HG03045 (cell line): ENCODE results near the gene POLR3E.

ENCODE experiments used
- ATAC-seq: cut with Tn5 transposase; IDR thresholded peaks from one replicate; pipeline ENCODE4 v1.9.1; 2021; ENCODE audit warnings: mild to moderate bottlenecking, moderate library complexity; ENCODE audit not compliant: unreplicated experiment

POLR3E gene

DNA sequence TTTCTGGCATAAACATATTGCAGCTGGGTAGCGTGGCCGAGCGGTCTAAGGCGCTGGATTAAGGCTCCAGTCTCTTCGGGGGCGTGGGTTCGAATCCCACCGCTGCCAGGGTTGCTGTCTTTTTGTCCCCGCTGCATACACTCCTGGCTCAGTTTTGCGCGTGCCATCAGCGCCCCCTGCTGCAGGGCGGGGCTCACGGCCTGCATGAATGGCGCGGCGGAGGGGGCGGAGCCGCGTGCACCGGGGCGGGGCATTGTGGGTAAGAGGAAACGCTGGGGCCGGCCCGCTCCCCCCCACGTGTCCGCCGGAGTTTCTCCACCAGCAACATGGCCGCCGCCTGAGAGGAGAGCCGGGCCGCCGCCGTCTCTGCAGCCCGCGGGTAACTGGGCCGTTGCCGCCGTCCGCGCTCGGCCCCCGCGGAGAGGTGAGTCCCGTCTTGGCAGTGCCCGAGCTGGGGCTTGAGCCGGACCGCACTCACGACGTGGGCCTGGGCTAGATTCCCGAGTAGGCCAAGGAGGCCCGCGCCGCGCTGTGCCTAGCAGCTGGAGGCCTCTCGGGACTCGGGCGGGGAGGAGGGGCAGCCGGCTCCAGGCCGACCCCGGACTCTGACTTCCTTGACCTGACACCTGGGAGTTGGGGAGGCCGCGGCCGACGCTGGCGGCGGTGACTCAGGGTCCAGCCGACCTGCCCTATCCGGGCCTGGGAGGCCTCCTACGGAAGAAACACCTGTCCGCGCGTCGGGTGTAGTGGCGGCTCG is at the start of gene POLR3E:
TSS of gene POLR3E (plus strand) at position 296 of the 757 bp plus-strand sequence. CDS start 5,560 bp downstream, outside the sequence.
- ATAC-seq = peak; percentile 84

DNA sequence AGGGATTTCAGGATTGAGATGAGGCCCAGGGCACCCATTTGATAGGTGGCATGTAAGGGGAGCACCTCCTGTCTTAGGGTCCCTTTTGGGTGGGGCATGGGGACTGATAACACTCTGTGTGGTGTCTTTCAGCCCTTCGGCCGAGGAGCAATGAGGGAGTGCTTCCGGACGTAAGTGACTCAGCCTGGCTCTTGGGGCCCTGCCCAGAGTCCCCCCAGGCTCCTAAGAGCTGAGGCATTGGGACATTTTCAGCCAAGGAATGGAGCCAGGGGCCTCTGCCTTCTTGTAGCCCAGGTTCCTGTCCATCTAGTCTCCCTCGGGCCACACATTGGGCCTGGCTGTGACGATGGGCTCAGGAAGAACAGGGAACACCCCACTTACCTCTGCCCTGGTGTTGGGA is 46.7 kb upstream of the POLR3E start:
- ATAC-seq = no peak

DNA sequence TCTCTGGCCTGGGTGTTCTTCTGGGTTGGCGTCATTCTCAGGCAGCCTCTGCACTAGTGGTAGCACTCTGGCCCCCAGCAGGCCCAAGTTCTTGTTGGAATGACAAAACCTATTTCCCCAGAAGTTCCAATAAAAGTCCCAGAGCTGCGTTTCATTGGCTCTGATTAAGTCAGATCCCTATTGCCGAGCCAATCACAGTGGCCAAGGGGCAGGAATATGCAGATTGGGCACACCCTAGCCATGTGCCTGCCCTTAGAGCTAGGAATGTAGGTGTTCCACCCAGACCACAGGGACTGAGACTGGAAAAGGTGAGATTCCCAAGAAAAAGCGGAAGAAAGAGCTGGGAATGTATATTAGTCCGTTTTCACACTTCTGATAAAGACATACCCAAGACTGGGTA is 44.9 kb upstream of the POLR3E start:
- ATAC-seq = no peak

DNA sequence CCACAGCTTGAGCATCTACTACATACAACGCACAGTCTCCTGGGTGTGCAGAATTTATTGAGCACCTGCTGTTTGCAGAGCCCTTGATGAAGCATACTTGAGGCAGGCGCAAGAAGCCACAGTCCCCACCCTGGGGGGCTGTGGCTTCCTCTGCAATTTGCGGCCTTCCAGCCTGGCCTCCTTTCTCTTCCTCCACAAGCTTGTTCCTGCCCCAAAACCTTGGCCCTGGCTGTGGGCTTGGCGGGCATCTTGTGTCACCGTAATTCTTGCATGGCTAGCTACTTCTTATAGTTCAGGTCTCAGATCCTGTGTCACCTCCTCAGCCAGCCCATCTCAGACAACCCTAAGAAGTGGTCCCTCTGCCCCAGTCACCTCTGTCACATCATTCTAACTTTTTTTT is 43.9 kb upstream of the POLR3E start:
- ATAC-seq = no peak

GRCh38 chr16:22255335-22255734 is 41.9 kb upstream of the POLR3E start:
- ATAC-seq = no peak

DNA sequence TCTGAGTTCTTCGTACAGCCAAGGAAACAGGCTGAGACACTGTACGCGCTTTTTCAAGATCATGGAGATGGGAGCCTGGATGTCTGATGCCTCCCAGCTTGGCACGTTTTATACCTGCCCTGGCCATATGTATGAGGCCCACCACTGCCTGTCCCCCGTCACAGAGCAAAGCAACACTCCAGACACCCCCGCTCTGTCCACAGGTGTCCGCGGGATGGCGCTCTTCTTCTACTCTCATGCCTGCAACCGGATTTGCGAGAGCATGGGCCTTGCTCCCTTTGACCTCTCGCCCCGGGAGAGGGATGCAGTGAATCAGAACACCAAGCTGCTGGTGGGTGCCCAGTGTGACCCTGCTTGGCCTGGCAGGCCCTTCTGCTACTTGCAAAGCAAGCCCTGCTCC is 39.8 kb upstream of the POLR3E start:
- no peak for ATAC-seq

DNA sequence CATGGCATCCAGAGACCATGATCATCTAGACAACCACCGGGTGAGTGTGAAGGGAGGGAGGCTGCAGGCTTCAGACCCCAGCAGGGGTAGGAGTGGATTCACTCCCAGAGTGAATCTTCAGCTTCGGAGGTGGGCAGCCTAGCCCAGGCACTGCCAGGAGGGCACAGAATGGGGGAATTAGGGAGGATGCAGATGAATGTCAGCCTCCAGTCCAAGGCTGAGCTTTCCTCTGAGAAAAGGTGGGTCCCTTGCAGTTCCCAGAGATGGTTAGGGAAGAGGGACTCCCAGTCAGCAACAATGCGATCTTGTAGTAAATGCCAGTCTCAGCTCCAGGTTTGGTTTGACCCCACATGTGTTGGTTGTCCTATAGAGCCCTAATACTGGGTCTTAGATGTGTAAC is 36.7 kb upstream of the POLR3E start:
- ATAC-seq = no peak

- ATAC-seq = no peak
Measured at GRCh38 chr16:22262460-22262859, 34.7 kb upstream of the POLR3E start.

DNA sequence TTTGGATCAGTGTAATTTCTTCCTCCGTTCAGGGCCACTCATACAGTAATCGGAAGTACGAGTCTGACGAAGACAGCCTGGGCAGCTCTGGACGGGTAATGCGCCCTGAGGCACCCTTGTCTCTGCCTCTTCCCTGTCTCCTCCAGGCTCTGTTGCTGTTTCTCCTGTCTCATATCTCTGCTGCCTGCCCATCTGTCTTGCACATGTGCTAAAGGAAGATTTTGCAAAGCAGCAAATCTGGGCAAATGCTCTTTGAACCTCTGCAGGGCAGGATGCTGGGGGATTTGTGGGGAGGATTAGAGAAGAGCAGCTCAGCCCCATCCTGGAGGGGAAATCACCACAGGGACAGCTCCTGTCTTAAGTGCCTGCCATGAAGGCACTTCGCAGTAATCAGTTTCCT is 32.4 kb upstream of the POLR3E start:
- no peak for ATAC-seq

GRCh38 chr16:22265351-22265750 is 31.9 kb upstream of the POLR3E start:
- ATAC-seq = no peak

DNA sequence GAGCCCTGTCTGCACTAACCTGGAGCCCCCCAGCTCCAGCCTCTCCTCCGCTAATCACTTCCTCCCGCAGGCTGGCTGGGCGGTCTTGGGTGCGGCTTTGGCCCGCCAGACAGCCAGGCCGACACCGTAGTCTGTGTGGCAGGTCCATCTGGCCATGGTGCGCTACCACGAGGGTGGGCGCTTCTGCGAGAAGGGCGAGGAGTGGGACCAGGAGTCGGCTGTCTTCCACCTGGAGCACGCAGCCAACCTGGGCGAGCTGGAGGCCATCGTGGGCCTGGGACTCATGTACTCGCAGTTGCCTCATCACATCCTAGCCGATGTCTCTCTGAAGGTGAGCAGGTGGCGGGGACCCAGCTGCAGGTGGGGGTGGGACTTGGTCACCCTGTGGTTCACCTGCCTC is 30.7 kb upstream of the POLR3E start:
- no peak for ATAC-seq

- ATAC-seq = no peak
Measured at GRCh38 chr16:22267764-22268163, 29.4 kb upstream of the POLR3E start.

- ATAC-seq = no peak
Measured at GRCh38 chr16:22270525-22270924, 26.7 kb upstream of the POLR3E start.

- ATAC-seq = no peak
Measured at GRCh38 chr16:22272870-22273650, 24.1 kb upstream of the POLR3E start.

GRCh38 chr16:22274916-22275315 is 22.3 kb upstream of the POLR3E start:
- ATAC-seq = no peak

DNA sequence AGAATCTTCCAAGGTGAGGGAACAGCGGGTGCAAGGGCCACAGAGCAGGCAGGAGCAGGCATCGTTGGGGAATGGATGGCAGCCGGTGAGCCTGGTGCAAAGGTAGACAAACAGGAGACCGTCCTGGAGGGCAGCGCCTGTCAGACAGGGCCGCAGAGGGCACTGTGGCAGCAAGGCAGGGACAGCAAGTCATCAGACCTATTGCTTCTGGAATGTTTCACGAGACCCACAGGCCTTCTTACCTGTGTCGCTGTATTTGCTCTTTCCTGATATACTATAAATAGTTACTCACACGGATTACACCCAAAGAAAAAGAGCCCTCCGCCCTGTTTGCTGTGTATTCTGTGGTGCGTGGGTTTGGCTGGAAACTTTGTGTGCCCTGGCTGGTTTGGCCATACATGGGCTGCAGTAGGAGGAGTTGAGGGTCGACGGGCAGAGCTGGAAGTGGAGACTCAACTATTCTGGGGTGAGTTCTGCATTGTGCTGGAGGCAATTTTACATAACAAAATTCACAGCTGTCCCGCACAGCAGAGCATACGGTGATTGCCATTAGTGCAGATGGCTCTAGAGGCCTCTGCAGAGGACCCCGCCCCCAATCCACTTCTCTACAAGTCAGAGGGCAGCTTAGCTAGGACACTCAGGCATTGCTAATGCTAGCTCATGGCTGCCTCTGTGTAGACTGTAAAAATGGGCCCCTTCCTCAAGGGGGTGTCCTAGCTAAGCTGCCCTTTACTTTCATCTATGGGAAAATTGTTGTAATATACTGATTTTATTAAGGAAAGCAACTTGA is 18.6 kb upstream of the POLR3E start:
- ATAC-seq = no peak

DNA sequence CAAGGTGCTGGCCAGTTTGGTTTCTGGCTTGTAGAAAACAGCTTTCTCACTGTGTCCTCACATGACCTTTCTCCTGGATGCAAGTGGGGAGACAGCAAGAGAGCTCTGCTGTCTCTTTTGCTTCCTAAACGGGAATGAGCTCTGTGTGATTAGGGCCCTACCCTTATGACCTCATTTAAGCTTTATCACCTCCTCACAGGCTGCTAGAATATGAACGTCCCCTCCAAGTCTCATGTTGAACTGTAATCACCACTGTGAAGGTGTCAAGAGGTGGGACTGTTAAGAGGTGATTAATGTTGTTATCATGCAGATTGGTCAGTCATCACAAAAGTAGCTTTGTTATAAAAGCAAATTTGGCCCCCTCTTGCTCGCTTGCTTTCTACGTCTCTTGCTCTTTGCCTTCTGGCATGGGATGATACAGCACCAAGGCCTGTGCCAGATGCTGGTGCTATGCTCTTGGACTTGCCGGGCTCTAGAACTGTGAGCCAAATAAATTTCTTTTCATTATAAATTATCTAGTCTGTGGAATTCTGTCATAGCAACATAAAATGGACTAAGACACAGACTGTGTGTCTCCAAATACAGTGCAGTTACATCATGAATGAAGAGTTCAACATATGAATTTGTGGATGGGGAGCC is 14.8 kb upstream of the POLR3E start:
- ATAC-seq = no peak

- ATAC-seq = no peak
Measured at GRCh38 chr16:22284637-22285036, 12.6 kb upstream of the POLR3E start.

GRCh38 chr16:22285080-22285479 is 12.1 kb upstream of the POLR3E start:
- no peak for ATAC-seq

GRCh38 chr16:22291020-22291419 is 6.2 kb upstream of the POLR3E start:
- no peak for ATAC-seq

GRCh38 chr16:22291860-22292318 is 5.3 kb upstream of the POLR3E start:
- no peak for ATAC-seq
